ENCODE results near the gene CHRM4. TPM values are rescaled to one million over a fixed set of nuclear protein-coding genes. Genes with fewer than 3 reads are reported as not detected.

Gene CHRM4
- total RNA-seq, 1 experiment from 2014 or later, result 0.31 TPM

- no peaks in the 10 kb centered on the region for H3K79me2 ChIP-seq (ENCODE audit: low read depth)
- no TSS peak for BruUV-seq (replicated peaks)
- intact Hi-C loops (cut with micrococcal nuclease; ENCODE audit: unreplicated experiment), result no loop called here
- H3K36me3 ChIP-seq (ENCODE audit: low read depth), result 0 out of 2 replicates have a peak, but pooled peaks cover 7% of the 10 kb centered on the region
- no peak overlapping the region for H3K4me2 ChIP-seq
- no peaks in the 10 kb centered on the region; the same call in 1 of the 2 replicates for H3F3A ChIP-seq (ENCODE audit: insufficient read depth, low read depth)
- no peak overlapping the region for H2AFZ ChIP-seq
- no peaks in the 10 kb centered on the region for H3K27me3 ChIP-seq (ENCODE audit: insufficient read depth, low read depth)
- no peaks in the 10 kb centered on the region for H3K9me2 ChIP-seq (ENCODE audit: insufficient read depth)
- ChIA-PET CTCF (interaction anchor here (0.6 kb wide), 1 partner anchor 12 kb away, joined by 3 read pairs; no protein-coding TSS in a partner anchor), POLR2A (ENCODE audit: unreplicated experiment) (no interaction called here)
- no peak overlapping the region for H3K27ac ChIP-seq
- H3K9me3 ChIP-seq (ENCODE audit: insufficient read depth, low read depth), result no peaks in the 10 kb centered on the region
- H3K4me1 ChIP-seq (replicated peaks; ENCODE audit: insufficient read depth), result no peaks in the 10 kb centered on the region
- DNase-seq, result no peak
- no peak overlapping the region for H3K4me3 ChIP-seq
- peaks cover 7% of the 10 kb centered on the region; the same call in 1 of the 2 replicates for H4K20me1 ChIP-seq (ENCODE audit: insufficient read depth)
- no peak for TF ChIP-seq CTCF (conservative IDR thresholded peaks at IDR 0.05)
- TF ChIP-seq EZH2 (IDR thresholded peaks at IDR 0.05; ENCODE audit: low read depth), result no peak
Measured at GRCh38 chr11:46418751-46419150, 27.2 kb upstream of the CHRM4 start.

GRCh38 chr11:46417711-46418110 lies 26.1 kb upstream of the CHRM4 start:
- Histone ChIP-seq H3K36me3 (ENCODE audit: low read depth) (0 out of 2 replicates have a peak, but pooled peaks cover 7% of the 10 kb centered on the region), H3K4me2 (no peak overlapping the region), H3K4me3 (no peak overlapping the region), H3F3A (ENCODE audit: insufficient read depth, low read depth) (no peaks in the 10 kb centered on the region; the same call in 1 of the 2 replicates), H3K27me3 (ENCODE audit: insufficient read depth, low read depth) (no peaks in the 10 kb centered on the region), H4K20me1 (ENCODE audit: insufficient read depth) (peaks cover 7% of the 10 kb centered on the region; the same call in 1 of the 2 replicates), H3K9me2 (ENCODE audit: insufficient read depth) (no peaks in the 10 kb centered on the region), H2AFZ (no peak overlapping the region), H3K79me2 (ENCODE audit: low read depth) (no peaks in the 10 kb centered on the region), H3K9me3 (ENCODE audit: insufficient read depth, low read depth) (no peaks in the 10 kb centered on the region), H3K27ac (no peak overlapping the region), H3K4me1 (replicated peaks; ENCODE audit: insufficient read depth) (no peaks in the 10 kb centered on the region)
- DNase-seq, result no peak
- TF ChIP-seq EZH2 (IDR thresholded peaks at IDR 0.05; ENCODE audit: low read depth) (no peak), CTCF (conservative IDR thresholded peaks at IDR 0.05) (no peak)
- intact Hi-C loops (cut with micrococcal nuclease; ENCODE audit: unreplicated experiment), result no loop called here
- POLR2A ChIA-PET (ENCODE audit: unreplicated experiment), result no interaction called here
- no TSS peak for BruUV-seq (replicated peaks)
- CTCF ChIA-PET, result no interaction called here

- Histone ChIP-seq H2AFZ (no peak overlapping the region), H4K20me1 (ENCODE audit: insufficient read depth) (peaks cover 7% of the 10 kb centered on the region; the same call in 1 of the 2 replicates), H3K4me2 (no peak overlapping the region), H3K4me1 (replicated peaks; ENCODE audit: insufficient read depth) (no peaks in the 10 kb centered on the region), H3K27ac (no peak overlapping the region), H3K79me2 (ENCODE audit: low read depth) (no peaks in the 10 kb centered on the region), H3K36me3 (ENCODE audit: low read depth) (no peaks in the 10 kb centered on the region), H3K4me3 (no peak overlapping the region), H3K9me3 (ENCODE audit: insufficient read depth, low read depth) (no peaks in the 10 kb centered on the region), H3K9me2 (ENCODE audit: insufficient read depth) (no peaks in the 10 kb centered on the region), H3K27me3 (ENCODE audit: insufficient read depth, low read depth) (no peaks in the 10 kb centered on the region), H3F3A (ENCODE audit: insufficient read depth, low read depth) (no peaks in the 10 kb centered on the region)
- DNase-seq, result no peak
- intact Hi-C loops (cut with micrococcal nuclease; ENCODE audit: unreplicated experiment), result no loop called here
- TF ChIP-seq CTCF (conservative IDR thresholded peaks at IDR 0.05) (no peak), EZH2 (IDR thresholded peaks at IDR 0.05; ENCODE audit: low read depth) (no peak)
- no TSS peak for BruUV-seq (replicated peaks)
- POLR2A ChIA-PET (ENCODE audit: unreplicated experiment), result no interaction called here
- CTCF ChIA-PET, result interaction anchor here (1.1 kb wide), 1 partner anchor 131 kb away, joined by 3 read pairs; no protein-coding TSS in a partner anchor
Measured at GRCh38 chr11:46414879-46415278, 23.3 kb upstream of the CHRM4 start.

Data from PC-9 (cell line).